HL-60/S4 treated with retinoic acid at 250 ng/mL for 4 days and 3 days (cell line): ENCODE results near the gene AMBP.

Source experiments
- in situ Hi-C: fragments of 300-500 bp; cut with MboI; formaldehyde crosslinking; loops from 2 replicates; pipeline ENCODE4 v1.7.0; 2022; ENCODE audit warnings: low sequenced_read_pairs

Gene AMBP

DNA sequence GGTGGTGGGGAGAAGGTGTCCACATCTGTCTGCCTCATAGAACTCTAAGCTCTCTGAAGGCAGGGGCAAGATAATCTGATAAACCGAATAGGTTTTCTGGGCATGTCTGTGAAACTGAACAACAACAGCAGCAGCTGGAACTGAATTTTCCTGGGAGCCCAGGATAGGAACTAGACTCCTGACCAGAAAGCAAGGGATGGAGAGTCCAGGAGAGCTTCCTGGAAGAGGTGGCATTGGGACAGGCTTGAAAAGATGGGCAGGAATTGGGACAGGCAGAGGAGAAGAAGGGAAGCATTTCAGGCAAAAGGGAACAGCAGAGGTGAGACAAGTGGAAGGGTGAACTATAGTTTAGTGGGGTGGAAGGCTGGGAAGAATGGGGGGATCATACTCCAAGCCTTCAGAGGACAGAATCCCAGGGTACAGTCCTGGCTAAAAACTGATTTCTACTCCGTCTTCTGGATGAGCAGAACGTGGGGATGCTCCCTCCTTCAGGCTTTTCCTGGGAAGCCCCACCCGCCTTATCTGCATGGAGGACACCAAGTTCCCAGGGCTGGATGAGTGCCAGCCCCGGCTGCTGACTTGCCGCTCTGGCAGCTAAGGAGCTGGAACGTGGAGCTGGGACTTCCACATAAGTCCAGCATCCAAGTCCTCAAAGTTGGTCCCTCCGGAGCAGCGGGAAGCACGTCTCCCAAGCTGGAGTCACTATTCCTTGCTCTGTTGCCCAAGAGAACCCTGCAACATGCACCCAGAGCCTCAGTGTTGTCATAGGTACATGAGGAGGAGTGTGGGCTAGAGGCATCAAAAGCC, 34.9 kb upstream of the AMBP start:
- in situ Hi-C loops, result no loop called here

GRCh38 chr9:114112325-114112724, 34.2 kb upstream of the AMBP start:
- in situ Hi-C loops, result no loop called here

GRCh38 chr9:114110180-114110579, 32.1 kb upstream of the AMBP start:
- in situ Hi-C loops, result no loop called here

- in situ Hi-C loops, result no loop called here
Observed at GRCh38 chr9:114109124-114109523, 31.0 kb upstream of the AMBP start.

- in situ Hi-C loops, result no loop called here
Observed at GRCh38 chr9:114108016-114108833, 30.1 kb upstream of the AMBP start.

DNA sequence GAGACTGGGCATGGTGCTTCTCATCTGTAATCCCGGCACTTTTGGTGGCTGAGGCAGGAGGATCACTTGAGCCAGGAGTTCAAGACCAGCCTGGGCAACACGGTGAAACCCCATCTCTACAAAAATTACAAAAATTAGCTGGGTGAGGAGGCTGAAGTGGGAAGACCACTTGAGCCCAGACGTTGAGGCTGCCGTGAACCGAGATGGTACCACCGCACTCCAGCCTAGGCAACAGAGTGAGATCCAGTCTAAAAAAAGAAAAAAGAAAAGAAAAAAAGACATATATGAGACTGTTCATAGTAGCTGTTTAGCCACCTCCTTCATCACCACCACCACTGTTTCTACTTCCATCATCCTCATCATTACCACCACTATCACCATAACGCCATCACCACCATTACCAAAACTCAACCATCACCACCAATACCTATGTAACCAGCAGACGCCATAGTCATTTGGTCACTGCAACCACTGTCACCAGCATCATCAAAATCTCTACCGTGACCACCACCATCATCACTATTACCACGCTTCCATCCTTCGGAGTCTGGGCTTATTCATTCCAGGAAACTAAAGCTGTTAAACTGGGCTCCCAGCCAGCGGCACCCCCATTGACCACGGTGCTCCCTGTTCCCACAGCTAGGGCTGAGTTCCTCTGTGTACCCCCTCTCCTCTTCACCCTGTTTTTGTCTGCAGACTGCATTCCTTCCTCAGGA, 29.3 kb upstream of the AMBP start:
- in situ Hi-C loops, result no loop called here

GRCh38 chr9:114105236-114105635, 27.1 kb upstream of the AMBP start:
- in situ Hi-C loops, result no loop called here

DNA sequence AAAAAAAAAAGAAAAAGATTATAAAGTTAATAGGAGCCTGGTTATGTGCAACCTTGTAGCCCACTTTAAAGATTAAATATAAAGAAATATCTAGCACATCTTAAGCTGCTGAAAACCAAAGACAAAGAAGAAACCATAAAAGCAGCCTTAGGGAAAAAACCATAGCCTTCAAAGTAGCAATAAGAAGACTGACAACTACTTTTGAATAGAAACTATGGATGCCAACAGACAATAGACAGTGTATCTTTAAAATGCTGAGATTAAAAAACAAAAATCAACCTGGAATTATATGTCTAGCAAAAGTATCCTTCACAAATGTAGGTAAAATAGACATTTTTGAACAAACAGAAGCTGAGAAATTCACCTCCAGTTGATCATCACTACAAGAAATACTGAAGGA, 24.4 kb upstream of the AMBP start:
- in situ Hi-C loops, result no loop called here

- in situ Hi-C loops, result no loop called here
Observed at GRCh38 chr9:114100536-114100935, 22.4 kb upstream of the AMBP start.

GRCh38 chr9:114099669-114100270, 21.7 kb upstream of the AMBP start:
- in situ Hi-C loops, result no loop called here

DNA sequence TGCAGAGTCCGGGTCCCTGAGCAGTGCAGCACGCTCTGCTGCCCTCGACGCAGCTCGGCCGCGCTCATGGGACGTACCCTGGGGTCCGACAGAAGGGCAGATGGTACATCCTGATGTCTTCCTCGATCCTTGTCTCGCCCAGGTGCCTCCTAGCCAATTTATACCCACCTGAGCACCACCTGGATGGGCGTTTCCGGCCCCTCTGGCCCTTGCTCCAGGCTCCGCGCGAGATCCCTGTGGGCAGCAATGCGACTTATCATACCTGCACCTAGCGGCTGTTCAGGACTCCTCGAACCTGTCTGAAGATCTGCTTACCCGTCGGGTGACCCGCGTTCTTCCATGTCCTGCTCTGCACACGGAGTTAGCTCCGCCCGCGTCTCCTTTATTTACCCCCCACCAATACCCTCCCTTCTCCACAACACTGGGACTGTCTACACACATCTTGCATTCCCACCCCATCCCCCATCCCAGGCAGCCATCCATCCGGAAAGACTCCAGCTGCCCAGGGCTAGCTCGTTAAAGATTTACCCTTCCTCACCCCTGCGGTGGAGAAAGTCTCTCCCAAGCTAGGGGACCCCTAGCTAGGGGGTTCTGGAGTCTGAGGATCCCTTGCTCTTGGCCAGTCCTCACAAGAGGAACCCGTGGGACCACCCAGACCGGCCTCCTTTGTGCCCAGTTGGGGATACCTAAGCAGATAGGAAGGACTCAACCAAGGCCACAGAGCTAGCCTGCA, 21.0 kb upstream of the AMBP start, which contains the start of gene KIF12:
TSS of gene KIF12 (minus strand) at position 357 of the 733 bp plus-strand sequence. CDS start at position 341, 16 bp downstream.
- in situ Hi-C loops, result no loop called here

DNA sequence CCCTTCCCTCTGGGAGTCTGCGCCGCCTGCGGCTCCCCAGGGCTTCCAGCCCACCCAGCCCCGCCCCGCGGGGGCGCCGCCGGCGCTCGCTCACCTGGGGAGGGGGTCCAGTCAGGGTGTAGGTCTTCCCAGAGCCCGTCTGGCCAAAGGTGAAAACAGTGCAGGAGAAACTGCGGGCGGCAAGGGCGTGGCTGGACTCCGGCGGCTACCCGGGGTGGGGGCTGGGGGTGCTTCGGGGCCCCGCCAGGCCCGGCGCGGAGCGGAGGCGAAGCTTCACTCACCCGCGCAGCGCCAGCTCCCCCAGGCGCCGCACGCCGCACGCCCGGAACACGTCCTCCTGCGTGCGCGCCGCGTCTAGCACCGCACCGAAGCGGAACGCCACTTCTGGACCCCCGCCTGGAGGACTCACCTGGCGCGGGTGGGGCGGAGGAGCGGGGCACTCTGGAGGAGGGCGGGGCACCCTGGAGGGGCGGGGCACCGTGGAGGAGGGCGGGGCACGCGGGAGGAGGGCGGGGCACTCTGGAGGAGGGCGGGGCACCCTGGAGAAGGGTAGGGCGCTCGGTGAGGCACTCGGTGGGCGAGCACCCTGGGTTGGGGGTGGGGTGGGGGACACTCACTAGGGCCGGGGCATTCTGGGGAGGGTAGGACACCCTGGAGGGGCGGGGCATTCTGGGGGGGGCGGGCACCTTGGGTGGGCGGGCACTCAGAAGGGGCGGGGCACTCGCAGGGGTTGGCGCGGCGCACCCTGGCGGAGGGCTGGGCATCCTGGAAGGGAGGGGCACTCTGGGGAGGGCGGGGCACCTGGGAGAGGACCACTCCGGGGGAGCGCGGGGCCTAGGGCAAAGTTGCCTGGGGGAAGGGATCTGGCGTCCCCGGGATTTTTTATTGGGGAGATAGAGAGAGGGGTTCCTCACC, 20.2 kb upstream of the AMBP start:
- in situ Hi-C loops, result no loop called here

DNA sequence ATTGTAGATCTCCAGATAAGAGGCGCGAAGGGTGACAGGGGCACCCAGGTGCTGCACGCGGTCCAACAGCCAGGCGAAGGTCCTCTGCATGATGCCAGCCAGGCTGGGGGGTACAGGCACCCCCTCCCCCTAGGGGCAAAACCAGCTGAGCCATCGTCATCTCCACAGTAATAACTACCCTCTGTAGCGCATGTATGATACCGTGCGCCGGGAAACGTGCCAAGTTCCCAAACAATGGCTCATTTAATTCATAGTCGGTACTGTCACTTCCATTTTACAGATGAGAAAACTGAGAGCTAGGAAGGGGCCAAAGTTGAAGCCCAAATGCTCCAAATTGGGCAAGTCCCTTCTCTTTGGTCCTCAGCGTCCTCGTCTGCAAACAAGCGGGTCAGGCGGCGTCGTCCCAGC, 19.5 kb upstream of the AMBP start:
- in situ Hi-C loops, result no loop called here

DNA sequence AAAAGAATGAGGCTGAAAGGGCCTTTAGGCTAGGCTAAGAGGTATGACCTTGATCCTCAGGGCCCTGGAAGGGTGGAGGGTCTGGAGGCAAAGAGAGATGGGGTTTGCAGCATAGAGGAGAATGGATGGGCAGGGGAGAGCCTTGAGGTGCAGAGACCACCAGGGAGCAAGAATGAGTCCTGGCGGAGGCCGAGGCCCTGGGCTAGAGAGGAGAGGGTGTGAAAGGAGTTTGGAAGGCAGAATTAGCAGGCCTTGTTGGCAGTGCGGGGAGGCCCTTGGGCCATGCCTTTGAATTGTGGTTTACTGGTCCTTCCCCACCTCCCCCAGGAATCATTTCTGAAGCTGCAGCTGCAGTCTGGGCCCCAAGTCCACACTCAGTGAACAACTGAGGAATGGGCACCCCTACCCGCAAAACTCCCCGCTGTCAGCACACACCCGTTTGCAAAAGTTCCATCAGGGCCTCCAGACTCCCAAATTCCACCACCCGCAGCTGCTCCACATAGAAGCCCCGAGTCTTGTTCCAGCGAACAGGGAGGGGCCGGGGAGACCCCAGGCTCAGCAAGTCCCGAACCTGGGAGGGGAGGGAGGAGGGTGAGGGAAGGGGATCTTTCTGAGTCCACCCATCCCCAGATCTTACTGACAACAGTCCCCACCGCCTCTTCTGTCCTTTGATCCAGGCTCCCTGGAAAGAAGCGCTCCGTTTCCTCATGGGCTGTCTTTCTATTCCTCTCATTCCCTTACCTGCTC, 18.9 kb upstream of the AMBP start:
- in situ Hi-C loops, result no loop called here

DNA sequence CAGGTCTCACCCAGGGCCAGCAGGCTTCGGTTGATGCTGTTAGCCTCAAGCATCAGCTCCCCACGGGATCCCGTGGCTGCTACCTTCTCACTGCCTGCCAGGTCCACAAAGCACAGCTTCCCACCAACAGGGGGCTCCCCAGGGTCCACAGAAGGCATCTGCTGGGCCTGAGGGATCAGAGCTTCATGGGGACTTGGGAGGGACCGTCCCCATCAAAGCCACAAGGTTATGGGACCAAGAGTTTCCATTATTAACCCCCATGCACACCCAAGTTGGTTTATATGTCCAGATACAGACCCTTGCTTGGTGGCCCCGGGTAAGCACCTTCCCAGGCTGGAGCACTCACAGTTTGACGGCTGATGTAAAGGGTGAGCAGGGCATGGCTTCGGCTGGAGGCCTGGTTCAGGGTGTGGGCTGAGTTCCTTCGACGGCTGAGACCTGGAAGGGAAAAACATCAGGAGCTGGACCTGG, 18.0 kb upstream of the AMBP start:
- in situ Hi-C loops, result no loop called here

- in situ Hi-C loops, result no loop called here
Observed at GRCh38 chr9:114094971-114095370, 16.9 kb upstream of the AMBP start.

DNA sequence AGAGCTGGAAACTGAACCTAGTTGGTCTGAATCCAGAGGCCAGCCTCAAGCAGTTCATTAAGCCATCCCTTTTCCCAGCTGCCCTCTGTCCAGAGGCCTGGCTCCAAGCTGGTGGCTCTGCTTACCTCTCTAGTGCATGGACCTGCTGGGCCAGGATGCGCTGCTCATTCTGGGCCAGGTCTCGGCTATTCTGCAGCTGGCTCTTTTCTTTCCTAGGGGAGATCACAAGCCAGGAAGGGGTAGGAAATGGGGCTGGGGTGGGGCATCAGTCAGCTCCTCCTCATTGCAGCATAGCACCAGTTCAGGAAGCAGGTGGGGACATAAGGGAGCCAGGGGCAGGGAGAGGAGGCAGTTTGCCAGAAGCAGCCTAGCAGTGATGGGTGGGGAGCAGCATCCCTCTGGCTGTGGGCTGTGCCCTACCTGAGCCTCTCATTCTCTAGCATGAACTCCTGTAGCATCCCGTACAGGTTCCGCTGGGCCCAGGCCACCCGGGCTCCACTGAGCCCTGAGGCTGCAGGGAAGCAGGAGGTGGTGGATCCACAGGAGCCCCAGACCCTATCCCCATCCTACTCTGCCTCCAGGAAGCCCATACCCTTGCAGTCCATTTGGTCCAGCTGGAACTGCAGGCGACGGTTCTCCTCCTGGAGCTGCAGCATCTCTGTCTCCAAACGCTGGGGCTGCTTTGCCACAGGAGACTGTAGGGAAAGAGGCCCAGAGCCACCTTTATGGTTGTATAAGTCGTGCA, 15.8 kb upstream of the AMBP start:
- in situ Hi-C loops, result no loop called here

DNA sequence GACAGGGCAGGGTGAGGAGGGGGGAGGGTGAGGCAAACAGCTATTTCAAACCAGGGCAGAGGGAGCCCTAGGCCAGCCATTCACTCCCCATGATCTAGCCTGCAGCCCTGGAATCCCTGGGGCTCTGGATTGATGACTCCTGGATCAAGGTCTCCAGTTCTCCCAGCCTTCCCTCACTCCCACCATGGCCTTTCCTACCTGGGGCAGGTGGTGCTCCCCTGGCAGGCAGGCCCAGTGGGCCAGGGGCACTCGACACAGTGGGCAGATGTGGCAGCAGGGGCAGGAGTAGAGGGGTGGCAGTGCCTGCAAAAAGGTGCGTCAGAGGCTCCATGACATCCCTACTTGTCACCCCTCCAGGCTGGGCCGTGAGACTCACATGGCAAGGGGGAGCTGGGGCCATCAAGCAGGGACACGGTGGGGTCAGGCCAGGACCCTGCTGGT, 15.0 kb upstream of the AMBP start:
- in situ Hi-C loops, result no loop called here
